NCI-H146 (cell line): ENCODE measurements around the gene CHD2.
"Not testable (repeated sequence)": the region's sequence is repeated elsewhere in the genome, so short reads cannot be mapped to it uniquely, and the experiment has no call there.

Source experiments
- DNase-seq: peaks from one replicate; lab custom pipeline; 2025; lab: John Stamatoyannopoulos, UW

Gene CHD2

GRCh38 chr15:92906020-92906419, 5.9 kb downstream of the CHD2 start:
- DNase-seq: no peak

- no peak for DNase-seq
Measured at GRCh38 chr15:92906563-92907081, 6.5 kb downstream of the CHD2 start.

GRCh38 chr15:92907229-92907628, 7.1 kb downstream of the CHD2 start:
- no peak for DNase-seq

GRCh38 chr15:92907896-92908712, 8.0 kb downstream of the CHD2 start:
- DNase-seq: peak; percentile 12

- no peak for DNase-seq
Measured at GRCh38 chr15:92908713-92909057, 8.6 kb downstream of the CHD2 start.

- no peak for DNase-seq
Measured at GRCh38 chr15:92909136-92909781, 9.1 kb downstream of the CHD2 start.

GRCh38 chr15:92910451-92910850, 10.3 kb downstream of the CHD2 start:
- no peak for DNase-seq

GRCh38 chr15:92914103-92914499, 14.0 kb downstream of the CHD2 start:
- peak; percentile 56 for DNase-seq

- DNase-seq: no peak
Measured at GRCh38 chr15:92914768-92915221, 14.7 kb downstream of the CHD2 start.

GRCh38 chr15:92915766-92916435, 15.8 kb downstream of the CHD2 start:
- DNase-seq: no peak

- DNase-seq: peak; percentile 94
Measured at GRCh38 chr15:92917598-92918407, 17.7 kb downstream of the CHD2 start.

GRCh38 chr15:92918881-92919280, 18.8 kb downstream of the CHD2 start:
- DNase-seq: not testable (repeated sequence)

- no peak for DNase-seq
Measured at GRCh38 chr15:92920595-92921161, 20.6 kb downstream of the CHD2 start.

- DNase-seq: no peak
Measured at GRCh38 chr15:92921215-92922131, 21.3 kb downstream of the CHD2 start.

GRCh38 chr15:92922418-92923002, 22.4 kb downstream of the CHD2 start:
- DNase-seq: no peak

- no peak for DNase-seq
Measured at GRCh38 chr15:92924216-92924615, 24.1 kb downstream of the CHD2 start.

GRCh38 chr15:92925454-92925853, 25.3 kb downstream of the CHD2 start:
- no peak for DNase-seq

GRCh38 chr15:92928225-92928750, 28.2 kb downstream of the CHD2 start:
- no peak for DNase-seq

- no peak for DNase-seq
Measured at GRCh38 chr15:92929002-92929401, 28.9 kb downstream of the CHD2 start.
